ENCODE results near the gene GPC5.
"Not testable (repeated sequence)": the region's sequence is repeated elsewhere in the genome, so short reads cannot be mapped to it uniquely, and the experiment has no call there.

GPC5 gene

DNA sequence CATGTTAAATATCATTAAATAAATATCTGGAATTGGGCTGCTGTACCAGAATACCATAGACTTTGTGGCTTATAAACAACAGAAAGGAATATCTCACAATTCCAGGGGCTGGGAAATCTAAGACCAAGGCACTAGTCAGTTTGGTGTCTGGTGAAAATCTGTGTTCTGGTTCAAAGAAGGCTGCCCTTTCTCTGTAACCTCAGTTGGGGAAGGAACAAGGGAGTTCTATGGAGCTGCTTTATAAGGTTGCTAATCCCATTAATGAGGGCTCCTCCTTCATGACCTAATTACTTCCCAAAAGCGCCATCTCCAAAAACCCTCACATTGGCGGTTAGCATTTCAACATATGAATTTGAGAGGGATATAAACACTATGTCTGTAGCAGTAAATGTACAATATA lies 480.9 kb downstream of the GPC5 start:
- no peak overlapping the region for H3K27ac ChIP-seq
- no peak overlapping the region for H3K4me3 ChIP-seq
- TF ChIP-seq, protein P1, sequence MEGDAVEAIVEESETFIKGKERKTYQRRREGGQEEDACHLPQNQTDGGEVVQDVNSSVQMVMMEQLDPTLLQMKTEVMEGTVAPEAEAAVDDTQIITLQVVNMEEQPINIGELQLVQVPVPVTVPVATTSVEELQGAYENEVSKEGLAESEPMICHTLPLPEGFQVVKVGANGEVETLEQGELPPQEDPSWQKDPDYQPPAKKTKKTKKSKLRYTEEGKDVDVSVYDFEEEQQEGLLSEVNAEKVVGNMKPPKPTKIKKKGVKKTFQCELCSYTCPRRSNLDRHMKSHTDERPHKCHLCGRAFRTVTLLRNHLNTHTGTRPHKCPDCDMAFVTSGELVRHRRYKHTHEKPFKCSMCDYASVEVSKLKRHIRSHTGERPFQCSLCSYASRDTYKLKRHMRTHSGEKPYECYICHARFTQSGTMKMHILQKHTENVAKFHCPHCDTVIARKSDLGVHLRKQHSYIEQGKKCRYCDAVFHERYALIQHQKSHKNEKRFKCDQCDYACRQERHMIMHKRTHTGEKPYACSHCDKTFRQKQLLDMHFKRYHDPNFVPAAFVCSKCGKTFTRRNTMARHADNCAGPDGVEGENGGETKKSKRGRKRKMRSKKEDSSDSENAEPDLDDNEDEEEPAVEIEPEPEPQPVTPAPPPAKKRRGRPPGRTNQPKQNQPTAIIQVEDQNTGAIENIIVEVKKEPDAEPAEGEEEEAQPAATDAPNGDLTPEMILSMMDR (IDR thresholded peaks at IDR 0.05) = no peak
- DNase-seq (ENCODE audit: low spot score) = no peak

DNA sequence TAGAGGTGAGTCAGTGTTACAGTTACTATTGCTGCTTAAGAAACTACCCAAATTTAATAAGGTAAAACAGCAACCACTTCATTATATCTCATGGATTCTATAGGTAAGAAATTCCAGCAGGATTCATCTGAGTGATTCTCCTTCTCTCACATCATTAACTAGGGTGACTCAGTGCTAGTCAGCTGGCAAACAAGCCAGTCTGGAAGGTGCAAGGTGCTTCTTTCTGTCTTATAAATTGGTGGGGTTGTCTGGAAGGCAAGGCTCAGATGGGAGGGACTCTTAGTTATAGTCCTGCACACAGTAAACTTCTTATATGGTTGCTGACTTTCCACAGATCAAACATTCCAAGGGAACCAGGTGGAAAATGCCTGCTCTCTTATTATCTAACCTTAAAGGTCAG lies 484.5 kb downstream of the GPC5 start:
- no peak overlapping the region for H3K27ac ChIP-seq
- no peak overlapping the region for H3K4me3 ChIP-seq
- TF ChIP-seq, protein P1 (IDR thresholded peaks at IDR 0.05) = no peak
- DNase-seq (ENCODE audit: low spot score) = no peak

DNA sequence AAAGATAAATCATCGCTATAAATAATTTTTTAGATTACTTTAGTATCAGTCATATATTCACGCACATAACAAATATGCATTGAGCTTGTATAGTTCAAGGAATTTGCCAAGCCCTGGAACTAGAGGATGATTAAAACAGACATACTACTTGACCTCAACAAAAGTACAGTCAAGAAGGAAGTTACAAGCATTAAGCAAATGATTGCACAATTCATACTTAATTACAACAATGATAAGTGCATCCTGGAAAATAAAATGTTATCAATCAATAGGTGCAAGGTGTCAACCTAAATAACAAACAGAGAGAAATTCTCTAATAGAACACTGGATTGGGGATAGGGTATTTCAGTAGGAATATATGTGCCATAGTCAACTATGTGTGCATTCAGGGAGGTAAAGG lies 491.2 kb downstream of the GPC5 start:
- TF ChIP-seq, protein P1 (IDR thresholded peaks at IDR 0.05) = no peak
- DNase-seq (ENCODE audit: low spot score) = no peak
- no peak overlapping the region for H3K4me3 ChIP-seq
- H3K27ac ChIP-seq = no peak overlapping the region

DNA sequence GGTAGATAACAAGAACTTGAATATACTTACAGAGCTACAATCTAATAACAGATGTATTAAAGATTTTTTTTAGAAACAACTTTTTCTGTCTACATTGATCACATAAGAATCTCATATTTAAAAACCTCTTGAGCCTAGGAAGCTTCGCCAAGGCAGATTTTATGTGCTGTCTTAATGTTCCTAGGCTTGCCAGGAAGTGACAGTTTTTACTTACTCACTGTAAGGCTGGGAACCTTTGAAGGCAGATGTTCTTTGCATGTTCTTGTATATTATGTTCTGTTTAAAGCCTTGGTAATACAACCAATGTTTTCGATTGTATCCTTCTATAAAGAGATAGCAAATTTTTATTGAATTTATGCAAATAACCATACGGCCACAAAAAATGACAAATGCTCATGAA lies 492.7 kb downstream of the GPC5 start:
- DNase-seq (ENCODE audit: low spot score) = no peak
- TF ChIP-seq, protein P1 (IDR thresholded peaks at IDR 0.05) = no peak
- H3K27ac ChIP-seq = no peak overlapping the region
- no peak overlapping the region for H3K4me3 ChIP-seq

DNA sequence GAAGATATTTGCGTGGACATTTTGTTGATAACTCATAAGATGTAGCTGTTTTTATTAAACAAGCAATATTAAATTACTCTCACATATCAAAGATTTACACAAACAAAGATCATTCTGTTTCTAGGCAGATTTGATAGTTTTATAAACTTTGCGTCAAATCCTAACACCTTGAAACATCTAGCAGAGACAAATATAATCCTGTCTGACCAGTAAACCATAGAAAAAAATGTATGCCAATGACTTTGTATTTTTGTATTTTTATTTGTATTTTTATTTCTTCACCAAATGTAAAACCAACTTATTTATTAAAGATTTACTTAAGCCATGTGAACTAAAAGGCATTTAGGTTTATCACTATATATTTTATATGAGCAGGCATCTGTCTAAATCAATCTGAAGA lies 494.6 kb downstream of the GPC5 start:
- DNase-seq (ENCODE audit: low spot score) = no peak
- no peak overlapping the region for H3K4me3 ChIP-seq
- H3K27ac ChIP-seq = no peak overlapping the region
- TF ChIP-seq, protein P1 (IDR thresholded peaks at IDR 0.05) = no peak

DNA sequence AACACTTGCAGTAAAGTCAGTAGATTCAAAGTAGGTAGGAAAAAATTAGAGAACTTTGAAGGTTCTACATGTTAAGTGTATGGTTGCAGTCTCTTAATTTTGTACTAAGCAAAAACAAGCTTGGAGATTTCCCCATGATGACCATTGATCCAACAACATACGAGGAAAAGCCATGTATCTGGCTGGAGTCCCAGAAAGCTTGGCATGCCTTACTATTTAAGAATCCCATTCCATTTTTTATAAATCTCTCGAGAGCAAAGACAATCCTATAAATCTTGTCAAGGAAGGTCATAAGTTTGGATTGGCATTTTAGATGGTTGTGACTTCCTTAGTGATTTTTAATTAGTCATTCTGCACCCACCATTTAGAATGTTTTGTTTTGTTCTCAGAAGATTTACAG lies 495.9 kb downstream of the GPC5 start:
- H3K4me3 ChIP-seq = no peak overlapping the region
- no peak for DNase-seq (ENCODE audit: low spot score)
- H3K27ac ChIP-seq = no peak overlapping the region
- TF ChIP-seq, protein P1 (IDR thresholded peaks at IDR 0.05) = no peak

DNA sequence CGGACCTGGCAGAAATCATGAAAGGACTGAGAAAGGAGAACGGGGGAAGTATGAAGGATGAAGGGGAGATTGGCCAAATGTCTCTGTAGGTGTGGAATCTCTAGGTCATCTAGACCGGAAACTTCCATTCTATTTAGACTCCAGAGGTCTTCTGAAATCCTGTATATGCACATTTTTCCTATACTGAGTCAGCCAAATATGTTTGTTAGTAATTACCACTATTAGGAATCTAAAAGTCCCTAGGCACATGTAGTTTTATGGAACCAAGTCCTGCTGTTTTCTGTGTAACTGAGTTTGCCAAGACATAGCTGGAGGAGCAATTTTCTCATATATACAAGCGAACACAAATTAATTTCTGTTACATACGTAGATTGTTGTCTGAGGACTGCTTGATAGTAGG lies 498.1 kb downstream of the GPC5 start:
- no peak overlapping the region for H3K4me3 ChIP-seq
- H3K27ac ChIP-seq = no peak overlapping the region
- no peak for DNase-seq (ENCODE audit: low spot score)
- TF ChIP-seq, protein P1 (IDR thresholded peaks at IDR 0.05) = no peak

DNA sequence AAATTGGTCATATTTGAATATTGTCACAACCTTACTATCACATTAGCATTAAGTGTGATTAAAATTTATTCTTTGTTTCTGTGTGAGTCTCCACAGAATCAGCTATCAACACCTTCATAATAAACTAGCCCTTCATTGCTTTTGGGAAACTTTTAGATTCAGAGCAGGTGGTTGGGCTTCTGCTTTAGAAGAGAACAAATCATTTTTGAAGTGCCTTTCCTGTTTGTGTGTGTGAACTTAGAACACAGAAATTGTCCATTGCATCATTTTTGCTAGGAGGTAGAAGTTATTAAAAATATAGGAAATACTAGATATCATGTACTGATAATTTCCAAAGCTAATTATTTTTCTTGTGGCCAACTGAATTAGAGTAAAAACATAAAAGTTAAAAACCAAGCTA lies 500.6 kb downstream of the GPC5 start:
- not testable (repeated sequence) for H3K27ac ChIP-seq; H3K4me3 ChIP-seq; DNase-seq (ENCODE audit: low spot score)
